Body of pancreas (tissue), 4 donors: ENCODE measurements around the gene GIPR.
"Not testable (repeated sequence)": the region's sequence is repeated elsewhere in the genome, so short reads cannot be mapped to it uniquely, and the experiment has no call there.

Experiments used
- CTCF ChIP-seq, 7 experiments: fragments of 450-650 bp in 4 of 7; fragments of 200-600 bp in 3 of 7; sonication (generic) in 3 of 7; IDR thresholded peaks; one replicate each; pipeline ENCODE4 v1.5.1; 2016 to 2019; ENCODE audit warnings: antibody characterized with exemption in 7 of 7
- POLR2A ChIP-seq, 3 donors: fragments of 450-650 bp; IDR thresholded peaks; one replicate each; pipeline ENCODE4 v1.6.1; 2016; ENCODE audit warnings: antibody characterized with exemption in 3 of 3, mild to moderate bottlenecking in 2 of 3

- not testable (repeated sequence) for TF ChIP-seq POLR2A, CTCF (IDR thresholded peaks at IDR 0.05)
These were observed 39.8 kb upstream of the GIPR start for GRCh38 chr19:45628219-45628618.
